Measurements from ENCODE around the gene ARMC9. TPM values are rescaled to one million over a fixed set of nuclear protein-coding genes. Genes with fewer than 3 reads are reported as not detected.

The ARMC9 gene
- total and polyA plus RNA-seq, 2 of the 13 experiments (the other 11 are each of a cell fraction or from before 2014, with no cell fraction given) = 9.1 to 12.8 TPM

- Histone ChIP-seq H3K27ac (ENCODE audit: extremely low read length, insufficient read depth, low read length) (no peak overlapping the region), H3K9me3 (ENCODE audit: low read length) (no peaks in the 10 kb centered on the region), H3K36me3 (replicated peaks in 1 of 2; ENCODE audit: control insufficient read depth in 1 of 2, insufficient read depth in 2 of 2, low read length in 2 of 2) (peaks cover 0 to 2% of the 10 kb centered on the region in 2 experiments; a peak in 1 of 5 replicates), H3K9ac (ENCODE audit: insufficient read depth, low read depth, low read length) (no peak overlapping the region), H3K27me3 (ENCODE audit: control insufficient read depth in 1 of 2, insufficient read depth in 2 of 2, low read length in 2 of 2) (no peaks in the 10 kb centered on the region), H3K4me2 (ENCODE audit: low read depth, low read length) (no peak overlapping the region), H3K79me2 (ENCODE audit: insufficient read depth, low read length) (no peaks in the 10 kb centered on the region), H3K4me1 (ENCODE audit: insufficient read depth, low read length) (no peaks in the 10 kb centered on the region), H4K20me1 (ENCODE audit: insufficient read depth, low read length) (no peaks in the 10 kb centered on the region), H3K4me3 (replicated peaks in 1 of 3; ENCODE audit: insufficient read depth in 1 of 3, low read depth in 2 of 3, low read length in 3 of 3) (no peak overlapping the region), H2AFZ (ENCODE audit: low read length) (no peak overlapping the region)
- no TSS peak for BruUV-seq (replicated peaks)
- ATAC-seq (no peak), FAIRE-seq (no peak), DNase-seq (ENCODE audit: low spot score) (no peak)
- 93% methylated on average over 2 of the region's 2 CpGs for WGBS (ENCODE audit: low lambda C conversion rate)
- ChIA-PET CTCF (ENCODE audit: low intra/inter-chr PET ratio, low total read pairs) (no interaction called here), POLR2A (no interaction called here)
- intact Hi-C loops (cut with micrococcal nuclease; ENCODE audit: unreplicated experiment) (no loop called here), in situ Hi-C loops (cut with HindIII; ENCODE audit: extremely low pct_ligation_motif_present, low pct_unique_long_range_greater_than_20kb) (no loop called here)
- TF ChIP-seq EZH2 (conservative IDR thresholded peaks at IDR 0.05; ENCODE audit: low read depth, low read length) = no peak
- TF ChIP-seq MAX (IDR thresholded peaks at IDR 0.05) = no peak
- no peak for TF ChIP-seq HOXA5 (CRISPR knock-in tag; IDR thresholded peaks at IDR 0.05)
- TF ChIP-seq MZF1 (CRISPR knock-in tag; IDR thresholded peaks at IDR 0.05; ENCODE audit: borderline replicate concordance) = no peak
- no peak for TF ChIP-seq POLR2A (IDR thresholded peaks at IDR 0.05; ENCODE audit: insufficient read depth in 1 of 2, low read depth in 2 of 2, low read length in 2 of 2)
- TF ChIP-seq ZNF652 (CRISPR knock-in tag; IDR thresholded peaks at IDR 0.05; ENCODE audit: borderline replicate concordance, low read depth) = no peak
- peak; percentile 89 for TF ChIP-seq ATF7 (IDR thresholded peaks at IDR 0.05)
- no peak for TF ChIP-seq ATF7 (CRISPR knock-in tag; IDR thresholded peaks at IDR 0.05)
Measured at GRCh38 chr2:231284296-231284695, 85.9 kb downstream of the ARMC9 start.

- H3K4me3 ChIP-seq (replicated peaks in 1 of 3; ENCODE audit: insufficient read depth in 1 of 3, low read depth in 2 of 3, low read length in 3 of 3) = no peak overlapping the region
- H3K27ac ChIP-seq (ENCODE audit: extremely low read length, insufficient read depth, low read length) = no peak overlapping the region
- no peaks in the 10 kb centered on the region for H3K27me3 ChIP-seq (ENCODE audit: control insufficient read depth in 1 of 2, insufficient read depth in 2 of 2, low read length in 2 of 2)
- no peak overlapping the region for H2AFZ ChIP-seq (ENCODE audit: low read length)
- in situ Hi-C loops (cut with HindIII; ENCODE audit: extremely low pct_ligation_motif_present, low pct_unique_long_range_greater_than_20kb) (no loop called here), intact Hi-C loops (cut with micrococcal nuclease; ENCODE audit: unreplicated experiment) (no loop called here)
- no peaks in the 10 kb centered on the region for H4K20me1 ChIP-seq (ENCODE audit: insufficient read depth, low read length)
- H3K4me1 ChIP-seq (ENCODE audit: insufficient read depth, low read length) = no peaks in the 10 kb centered on the region
- CTCF ChIA-PET (ENCODE audit: low intra/inter-chr PET ratio, low total read pairs) = no interaction called here
- H3K9me3 ChIP-seq (ENCODE audit: low read length) = no peaks in the 10 kb centered on the region
- BruUV-seq (replicated peaks) = no TSS peak
- no peaks in the 10 kb centered on the region for H3K79me2 ChIP-seq (ENCODE audit: insufficient read depth, low read length)
- no peak for DNase-seq (ENCODE audit: low spot score)
- WGBS (ENCODE audit: low lambda C conversion rate) = 95% methylated on average over 3 of the region's 4 CpGs
- POLR2A ChIA-PET = no interaction called here
- no peak; the same call in 2 of the 3 replicates for ATAC-seq
- no peak overlapping the region for H3K9ac ChIP-seq (ENCODE audit: insufficient read depth, low read depth, low read length)
- H3K4me2 ChIP-seq (ENCODE audit: low read depth, low read length) = no peak overlapping the region
- H3K36me3 ChIP-seq (replicated peaks in 1 of 2; ENCODE audit: control insufficient read depth in 1 of 2, insufficient read depth in 2 of 2, low read length in 2 of 2) = peaks cover 0 to 2% of the 10 kb centered on the region in 2 experiments; a peak in 2 of 5 replicates
- no peak for FAIRE-seq
- no peak for TF ChIP-seq NKX3-1 (CRISPR knock-in tag; IDR thresholded peaks at IDR 0.05)
- no peak for TF ChIP-seq E2F1 (CRISPR knock-in tag; IDR thresholded peaks at IDR 0.05)
- no peak for TF ChIP-seq ZNF556 (CRISPR knock-in tag; IDR thresholded peaks at IDR 0.05; ENCODE audit: borderline replicate concordance)
- TF ChIP-seq ZNF235 (CRISPR knock-in tag; IDR thresholded peaks at IDR 0.05; ENCODE audit: borderline replicate concordance) = no peak
- TF ChIP-seq ETV6 (CRISPR knock-in tag; conservative IDR thresholded peaks at IDR 0.05) = no peak
- TF ChIP-seq ZNF572 (CRISPR knock-in tag; IDR thresholded peaks at IDR 0.05) = no peak
- TF ChIP-seq ZNF609 (CRISPR knock-in tag; IDR thresholded peaks at IDR 0.05; ENCODE audit: borderline replicate concordance) = no peak
Measured at GRCh38 chr2:231286964-231287363, 88.5 kb downstream of the ARMC9 start.

All from HepG2 (cell line).